ENCODE data around the gene SPDYE6.
"Not testable (repeated sequence)": the region's sequence is repeated elsewhere in the genome, so short reads cannot be mapped to it uniquely, and the experiment has no call there.

The SPDYE6 gene

GRCh38 chr7:102363549-102364393, 7.5 kb upstream of the SPDYE6 start:
- DNase-seq = peak; percentile 100

DNA sequence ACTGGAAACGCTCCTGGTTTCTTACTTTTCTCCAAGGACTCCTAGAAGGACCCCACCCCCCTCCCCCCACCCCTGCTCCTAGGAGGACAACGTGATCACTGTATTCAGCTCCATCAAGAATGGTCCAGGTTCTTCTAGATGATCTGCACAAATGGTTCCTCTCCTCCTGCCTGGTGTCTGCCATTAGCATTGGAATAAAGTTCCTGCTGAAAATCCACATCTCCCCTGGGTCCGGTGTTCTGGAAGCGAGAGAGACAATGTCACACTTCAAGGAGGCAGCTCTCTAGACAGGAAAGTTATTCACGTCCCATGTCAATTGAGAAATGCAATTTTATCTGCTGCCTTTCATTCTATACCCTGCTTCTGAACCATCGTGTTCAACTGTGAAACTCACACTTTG, 9.3 kb downstream of the SPDYE6 start:
- not testable (repeated sequence) for DNase-seq

DNA sequence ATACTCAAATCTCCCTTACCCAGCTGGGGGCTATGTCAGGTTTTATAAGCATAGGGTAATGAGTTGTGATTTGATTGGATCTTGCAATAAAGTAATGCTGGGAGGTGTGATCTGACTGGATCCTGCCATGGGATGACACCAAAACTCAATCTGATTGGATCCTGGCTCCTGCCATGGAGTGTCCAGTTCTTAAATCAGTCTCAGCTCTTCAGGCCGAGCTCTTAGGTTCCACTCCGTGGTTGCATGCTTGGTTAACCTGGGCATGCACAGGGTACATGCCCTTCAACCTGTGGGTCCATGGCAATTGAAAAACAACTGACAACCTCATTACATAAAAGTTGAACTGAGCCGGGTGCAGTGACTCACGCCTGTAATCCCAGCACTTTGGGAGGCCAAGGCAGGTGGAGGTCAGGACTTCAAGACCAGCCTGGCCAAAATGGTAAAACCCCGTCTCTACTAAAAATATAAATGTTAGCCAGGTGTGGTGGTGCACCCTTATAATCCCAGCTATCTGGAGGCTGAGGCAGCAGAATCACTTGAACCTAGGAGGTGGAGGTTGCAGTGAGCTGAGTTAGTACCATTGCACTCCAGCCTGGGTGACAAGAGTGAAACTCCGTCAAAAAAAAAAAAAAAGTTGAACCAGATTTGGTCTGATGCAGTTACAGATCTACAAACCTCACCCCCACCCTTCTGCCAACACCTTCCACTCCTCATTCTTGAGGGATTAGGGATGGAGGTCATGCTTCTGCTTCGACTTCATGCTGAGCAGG, 15.5 kb downstream of the SPDYE6 start:
- not testable (repeated sequence) for DNase-seq

GRCh38 chr7:102337420-102337819, 18.8 kb downstream of the SPDYE6 start:
- DNase-seq = not testable (repeated sequence)

GRCh38 chr7:102337002-102337401, 19.2 kb downstream of the SPDYE6 start:
- not testable (repeated sequence) for DNase-seq

- DNase-seq = not testable (repeated sequence)
Measured at GRCh38 chr7:102335574-102335973, 20.7 kb downstream of the SPDYE6 start.

- DNase-seq = not testable (repeated sequence)
Measured at GRCh38 chr7:102330666-102331460, 25.4 kb downstream of the SPDYE6 start.

GRCh38 chr7:102329366-102329765, 26.9 kb downstream of the SPDYE6 start:
- DNase-seq = not testable (repeated sequence)

GRCh38 chr7:102328863-102329262, 27.4 kb downstream of the SPDYE6 start:
- DNase-seq = not testable (repeated sequence)

- not testable (repeated sequence) for DNase-seq
Measured at GRCh38 chr7:102327183-102327582, 29.1 kb downstream of the SPDYE6 start.

DNA sequence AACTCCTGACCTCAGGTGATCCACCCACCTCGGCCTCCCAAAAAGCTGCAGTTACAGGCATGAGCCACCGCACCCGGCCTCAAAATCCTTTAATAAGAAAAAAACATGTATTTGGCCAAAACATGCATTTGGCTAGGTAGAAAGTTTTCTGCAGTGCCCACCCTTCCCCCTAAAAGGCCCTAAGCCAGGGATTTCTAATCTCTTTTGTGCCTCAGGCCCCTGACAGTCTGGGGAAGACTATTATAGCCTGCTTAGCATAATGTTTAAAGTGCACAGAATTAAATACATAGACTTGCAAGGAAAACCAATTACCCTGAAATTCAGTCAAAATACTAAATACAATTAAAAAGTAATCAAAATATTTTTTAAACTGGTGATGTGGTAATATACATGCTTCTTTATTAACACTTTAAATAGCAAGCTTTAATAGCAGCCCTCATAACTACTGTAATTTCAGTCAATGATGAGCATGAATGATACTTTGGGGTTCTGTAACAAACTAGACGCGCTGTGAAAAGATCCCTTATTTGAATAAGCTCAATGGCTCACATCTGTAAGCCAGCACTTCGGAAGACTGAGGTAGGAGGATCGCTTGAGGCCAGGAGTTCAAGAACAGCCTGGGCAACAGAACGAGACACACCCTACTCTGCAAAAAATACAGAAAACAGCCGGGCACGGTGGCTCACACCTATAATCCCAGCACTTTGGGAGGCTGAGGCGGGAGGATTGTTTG, 29.9 kb downstream of the SPDYE6 start:
- DNase-seq = no peak

- DNase-seq = not testable (repeated sequence)
Measured at GRCh38 chr7:102325106-102325505, 31.1 kb downstream of the SPDYE6 start.

DNA sequence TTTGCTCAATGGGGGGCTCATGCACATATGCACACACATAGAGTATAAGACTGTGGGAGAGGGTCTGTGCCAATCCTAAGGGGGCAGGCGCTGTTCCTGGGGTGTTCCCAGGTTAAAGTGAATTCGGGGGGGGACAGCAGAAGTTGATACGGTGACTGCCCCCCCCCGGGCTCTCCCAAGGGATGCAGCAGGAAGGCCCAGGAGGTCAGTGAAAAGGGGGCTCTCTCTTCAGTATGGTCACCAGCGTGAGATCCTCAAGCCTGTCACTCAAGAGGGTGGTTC, 32.4 kb downstream of the SPDYE6 start:
- DNase-seq = no peak

GRCh38 chr7:102322202-102322715, 34.0 kb downstream of the SPDYE6 start:
- no peak for DNase-seq

DNA sequence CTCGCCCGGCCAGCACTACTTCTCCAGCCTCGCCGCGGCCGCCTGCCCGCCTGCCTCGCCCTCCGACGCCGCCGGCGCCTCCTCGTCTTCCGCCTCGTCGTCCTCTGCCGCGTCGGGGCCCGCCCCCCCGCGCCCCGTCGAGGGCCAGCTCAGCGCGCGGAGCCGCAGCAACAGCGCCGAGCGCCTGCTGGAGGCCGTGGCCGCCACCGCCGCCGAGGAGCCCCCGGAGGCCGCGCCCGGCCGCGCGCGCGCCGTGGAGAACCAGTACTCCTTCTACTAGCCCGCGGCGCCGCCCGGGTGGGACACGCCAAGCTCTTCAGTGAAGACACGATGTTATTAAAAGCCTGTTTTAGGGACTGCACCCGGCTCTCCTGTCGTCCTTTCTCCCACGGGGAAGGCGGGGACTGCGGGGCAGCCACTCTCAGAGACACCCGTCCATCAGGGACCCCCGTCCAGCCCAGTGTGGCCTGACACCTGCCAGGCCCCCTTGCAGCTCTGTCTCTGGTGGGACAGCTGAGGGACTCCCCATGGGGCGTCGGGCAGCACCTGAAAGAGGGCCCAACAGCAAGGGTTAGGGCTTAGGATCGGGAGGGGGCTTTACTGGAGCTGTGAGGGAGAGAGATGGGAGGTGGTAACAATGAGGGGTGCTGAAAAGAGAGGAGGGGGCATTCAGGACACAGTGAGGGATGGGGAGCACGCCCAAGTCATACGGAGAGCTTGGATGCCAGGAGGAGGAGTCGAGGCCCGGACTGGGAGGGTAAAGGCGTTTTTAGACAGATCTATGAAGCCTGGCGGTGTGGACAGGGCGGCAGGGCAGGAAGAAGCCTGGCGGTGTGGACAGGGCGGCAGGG, 34.7 kb downstream of the SPDYE6 start:
- no peak for DNase-seq

- no peak for DNase-seq
Measured at GRCh38 chr7:102320601-102321350, 35.5 kb downstream of the SPDYE6 start.

GRCh38 chr7:102320181-102320580, 36.1 kb downstream of the SPDYE6 start:
- DNase-seq = no peak

DNA sequence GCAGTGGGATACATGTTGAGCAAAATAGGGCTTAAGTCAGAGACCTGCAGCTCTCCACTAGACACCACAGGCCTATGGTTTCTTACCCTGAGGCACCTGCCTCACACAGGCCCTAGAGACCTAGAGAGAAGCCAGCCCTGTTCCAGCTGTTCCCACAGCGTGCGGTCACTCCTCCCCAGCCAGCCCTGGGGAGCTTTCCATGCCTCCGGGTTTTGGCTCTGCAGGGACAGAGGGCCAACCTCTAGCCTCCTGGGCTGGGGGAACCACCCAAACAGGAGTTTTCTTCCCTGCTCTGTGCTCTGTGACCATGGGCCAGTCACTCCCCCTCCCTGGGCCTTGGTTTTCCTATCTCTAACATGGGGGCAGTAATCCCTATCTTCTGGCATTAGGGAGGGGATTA, 36.6 kb downstream of the SPDYE6 start:
- no peak for DNase-seq

DNA sequence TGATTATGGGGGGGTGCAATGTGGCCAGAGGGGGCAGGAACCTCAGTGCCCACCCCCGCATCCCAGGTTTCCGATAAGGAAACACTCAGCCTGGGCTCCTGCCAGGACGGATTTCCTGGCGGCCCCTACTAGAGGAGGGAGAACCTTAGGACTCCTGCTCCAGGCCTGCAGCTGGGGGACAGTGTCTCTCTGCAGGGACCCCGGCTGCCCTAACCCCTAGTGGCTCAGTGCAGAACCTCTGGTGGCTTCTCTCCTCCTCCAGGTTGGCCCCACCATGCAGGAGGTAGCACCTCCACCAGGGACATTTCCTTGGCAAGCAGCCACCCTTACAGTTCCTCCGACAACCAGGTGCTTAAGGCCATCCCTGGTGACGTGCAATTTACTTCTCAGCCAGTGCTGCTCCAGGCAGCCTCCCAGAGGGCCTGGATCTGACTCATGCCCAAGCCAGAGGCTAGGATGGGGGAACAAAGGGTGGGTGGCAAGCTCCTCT, 37.7 kb downstream of the SPDYE6 start:
- DNase-seq = no peak

Data from MV-4-11 (cell line).